NCI-H748 treated with DMSO at 0.1 percent for 48 hours (cell line): ENCODE measurements around the gene TAMALIN.

Experiments used
- DNase-seq: peaks from one replicate; lab custom pipeline; 2025; lab: John Stamatoyannopoulos, UW

TAMALIN gene

DNA sequence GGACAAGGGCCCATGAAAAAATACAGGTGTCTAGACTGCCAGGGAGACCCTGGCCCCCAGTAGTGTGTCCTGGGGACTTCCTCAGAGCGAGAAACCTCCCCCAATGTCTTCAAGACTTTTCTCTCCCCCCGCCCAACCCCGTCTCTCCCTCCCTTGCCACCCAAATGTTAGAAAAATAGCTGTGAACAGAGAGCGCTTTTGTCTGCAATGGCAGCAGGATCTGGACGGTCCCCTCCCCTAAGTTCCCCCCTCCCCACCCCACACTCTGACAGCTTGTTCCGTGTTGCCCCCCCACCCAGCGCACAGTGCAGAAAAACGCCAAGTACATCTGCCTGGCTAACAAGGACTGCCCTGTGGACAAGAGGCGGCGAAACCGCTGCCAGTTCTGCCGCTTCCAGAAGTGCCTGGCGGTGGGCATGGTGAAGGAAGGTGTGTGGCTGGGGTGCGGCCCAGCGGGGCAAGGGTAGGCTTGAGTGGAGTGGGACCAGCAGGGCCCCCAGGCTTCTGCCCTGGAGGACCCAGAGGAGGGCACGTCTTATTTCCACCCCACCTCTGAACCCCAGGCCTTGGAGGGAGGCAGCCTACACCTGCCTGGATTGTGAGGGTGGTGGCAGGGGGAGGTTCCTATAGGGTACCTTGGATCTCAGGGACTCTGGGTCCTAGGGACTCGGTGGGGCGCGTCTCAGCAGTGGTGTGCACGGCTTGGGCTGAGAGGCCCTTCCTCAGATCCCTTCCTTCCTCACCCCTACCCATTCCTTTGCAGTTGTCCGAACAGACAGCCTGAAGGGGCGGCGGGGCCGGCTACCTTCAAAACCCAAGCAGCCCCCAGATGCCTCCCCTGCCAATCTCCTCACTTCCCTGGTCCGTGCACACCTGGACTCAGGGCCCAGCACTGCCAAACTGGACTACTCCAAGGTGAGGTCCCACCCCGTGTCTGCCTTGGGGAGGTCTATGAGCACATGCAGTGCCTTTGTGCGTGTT is 49.3 kb downstream of the TAMALIN start:
- DNase-seq, result no peak

DNA sequence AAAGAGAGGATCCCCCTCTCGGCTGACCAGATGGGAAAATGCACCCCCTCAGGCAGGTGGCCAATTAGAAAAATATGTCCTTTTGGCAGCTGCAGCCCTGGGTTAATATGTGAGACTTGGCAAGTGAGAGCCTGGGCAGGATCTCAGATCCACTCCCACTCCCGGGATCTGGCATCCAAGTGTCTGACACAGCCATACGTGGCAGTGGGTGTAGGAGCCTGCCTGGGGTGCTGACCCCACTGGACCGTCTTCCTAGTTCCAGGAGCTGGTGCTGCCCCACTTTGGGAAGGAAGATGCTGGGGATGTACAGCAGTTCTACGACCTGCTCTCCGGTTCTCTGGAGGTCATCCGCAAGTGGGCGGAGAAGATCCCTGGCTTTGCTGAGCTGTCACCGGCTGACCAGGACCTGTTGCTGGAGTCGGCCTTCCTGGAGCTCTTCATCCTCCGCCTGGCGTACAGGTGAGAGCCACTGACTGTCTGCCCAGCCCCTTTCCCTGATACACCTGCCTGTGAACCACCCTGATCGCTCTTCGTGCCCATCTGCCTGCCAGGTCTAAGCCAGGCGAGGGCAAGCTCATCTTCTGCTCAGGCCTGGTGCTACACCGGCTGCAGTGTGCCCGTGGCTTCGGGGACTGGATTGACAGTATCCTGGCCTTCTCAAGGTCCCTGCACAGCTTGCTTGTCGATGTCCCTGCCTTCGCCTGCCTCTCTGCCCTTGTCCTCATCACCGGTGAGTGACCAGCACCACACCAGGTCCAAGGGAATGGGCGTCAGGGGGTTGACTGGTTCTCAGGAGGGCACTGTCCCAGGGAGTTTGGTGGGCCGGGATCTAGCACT is 50.3 kb downstream of the TAMALIN start:
- no peak for DNase-seq

DNA sequence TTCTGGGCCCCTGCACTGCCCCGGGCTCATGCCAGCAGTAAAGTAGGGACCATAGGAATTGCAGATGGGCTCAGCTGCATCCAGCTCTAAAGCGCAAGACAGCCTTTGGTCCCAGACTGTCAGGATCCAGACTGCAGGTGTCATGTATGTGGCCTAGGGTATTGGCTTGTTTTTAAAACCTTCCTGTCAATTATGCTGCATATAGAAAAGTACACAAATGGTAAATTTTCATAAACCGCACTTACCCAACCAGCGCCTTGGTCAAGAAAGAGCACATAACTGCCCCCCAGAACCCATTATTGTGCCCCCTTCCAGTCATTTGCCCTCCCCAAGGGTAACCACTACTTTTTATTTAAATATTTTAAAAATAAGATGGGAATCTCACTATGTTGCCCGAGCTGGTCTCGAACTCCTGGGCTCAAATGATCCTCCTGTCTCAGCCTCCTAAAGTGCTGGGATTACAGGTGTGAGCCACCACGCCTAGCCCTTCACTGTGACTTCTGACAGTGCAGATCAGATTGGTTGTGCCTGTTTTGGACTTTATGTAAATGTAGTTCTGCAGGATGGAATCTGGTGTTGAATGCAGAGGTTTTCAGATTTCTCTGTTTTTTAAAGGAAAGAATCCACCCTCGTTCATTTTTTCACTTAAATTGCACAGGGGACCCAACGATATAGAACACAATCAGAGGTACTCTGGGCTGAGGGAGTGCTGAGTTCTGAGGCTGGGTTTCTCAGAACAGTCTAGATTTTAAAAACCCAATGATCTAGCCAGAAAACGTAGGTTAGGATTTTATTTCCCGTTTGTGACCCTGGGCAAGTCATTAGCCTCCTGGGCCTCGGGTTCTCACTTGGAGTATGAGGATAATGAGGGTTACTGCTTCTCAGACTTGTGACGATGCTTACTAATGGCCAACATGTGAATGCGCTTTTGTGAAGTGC is 51.2 kb downstream of the TAMALIN start:
- DNase-seq, result no peak

DNA sequence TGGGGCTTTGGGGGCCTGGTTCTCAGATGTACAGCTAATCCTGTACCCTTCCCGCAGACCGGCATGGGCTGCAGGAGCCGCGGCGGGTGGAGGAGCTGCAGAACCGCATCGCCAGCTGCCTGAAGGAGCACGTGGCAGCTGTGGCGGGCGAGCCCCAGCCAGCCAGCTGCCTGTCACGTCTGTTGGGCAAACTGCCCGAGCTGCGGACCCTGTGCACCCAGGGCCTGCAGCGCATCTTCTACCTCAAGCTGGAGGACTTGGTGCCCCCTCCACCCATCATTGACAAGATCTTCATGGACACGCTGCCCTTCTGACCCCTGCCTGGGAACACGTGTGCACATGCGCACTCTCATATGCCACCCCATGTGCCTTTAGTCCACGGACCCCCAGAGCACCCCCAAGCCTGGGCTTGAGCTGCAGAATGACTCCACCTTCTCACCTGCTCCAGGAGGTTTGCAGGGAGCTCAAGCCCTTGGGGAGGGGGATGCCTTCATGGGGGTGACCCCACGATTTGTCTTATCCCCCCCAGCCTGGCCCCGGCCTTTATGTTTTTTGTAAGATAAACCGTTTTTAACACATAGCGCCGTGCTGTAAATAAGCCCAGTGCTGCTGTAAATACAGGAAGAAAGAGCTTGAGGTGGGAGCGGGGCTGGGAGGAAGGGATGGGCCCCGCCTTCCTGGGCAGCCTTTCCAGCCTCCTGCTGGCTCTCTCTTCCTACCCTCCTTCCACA is 52.0 kb downstream of the TAMALIN start:
- no peak for DNase-seq

DNA sequence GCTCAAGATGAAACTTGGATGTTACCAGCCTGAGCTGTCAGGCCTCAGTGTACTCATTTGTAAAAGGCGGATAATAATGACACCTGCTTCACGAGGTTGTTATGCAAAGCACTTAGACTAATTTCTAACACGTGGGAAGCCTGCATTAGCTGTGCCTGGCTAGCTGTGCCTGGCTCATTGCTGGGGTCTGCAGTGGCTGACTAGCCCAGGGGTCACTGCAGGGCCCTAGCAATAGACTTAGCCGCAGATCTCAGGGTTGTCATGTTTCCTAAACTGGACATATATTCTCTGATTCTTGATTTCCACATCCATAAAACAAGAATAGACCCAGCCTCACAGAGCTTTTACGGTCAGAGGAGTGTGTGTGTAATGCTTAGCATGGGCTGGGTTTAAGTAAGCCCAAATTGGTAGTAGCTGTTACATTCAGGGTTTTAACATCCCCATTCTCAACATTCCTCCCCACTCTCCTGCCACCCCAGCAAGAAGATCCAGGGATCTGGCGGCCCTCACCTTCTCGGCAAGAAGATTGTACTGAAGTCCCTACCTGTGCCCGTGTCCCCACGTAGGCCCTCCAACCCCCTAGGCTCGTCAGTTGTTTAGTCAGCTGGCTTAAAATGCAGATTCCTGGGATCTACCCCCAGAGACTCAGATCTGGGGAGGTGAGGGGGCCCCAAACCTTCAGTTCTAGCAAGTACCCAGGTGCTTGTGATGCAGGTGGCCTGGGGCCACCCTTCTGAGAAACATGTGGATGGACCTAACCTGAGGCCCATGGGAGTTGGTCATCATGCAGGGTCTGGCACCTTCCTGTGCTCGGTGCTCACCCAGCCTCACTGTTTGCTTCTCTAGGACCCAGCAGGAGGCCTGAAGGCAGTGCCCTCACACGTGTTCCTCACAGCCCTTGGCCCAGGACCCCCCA is 53.1 kb downstream of the TAMALIN start:
- no peak for DNase-seq

DNA sequence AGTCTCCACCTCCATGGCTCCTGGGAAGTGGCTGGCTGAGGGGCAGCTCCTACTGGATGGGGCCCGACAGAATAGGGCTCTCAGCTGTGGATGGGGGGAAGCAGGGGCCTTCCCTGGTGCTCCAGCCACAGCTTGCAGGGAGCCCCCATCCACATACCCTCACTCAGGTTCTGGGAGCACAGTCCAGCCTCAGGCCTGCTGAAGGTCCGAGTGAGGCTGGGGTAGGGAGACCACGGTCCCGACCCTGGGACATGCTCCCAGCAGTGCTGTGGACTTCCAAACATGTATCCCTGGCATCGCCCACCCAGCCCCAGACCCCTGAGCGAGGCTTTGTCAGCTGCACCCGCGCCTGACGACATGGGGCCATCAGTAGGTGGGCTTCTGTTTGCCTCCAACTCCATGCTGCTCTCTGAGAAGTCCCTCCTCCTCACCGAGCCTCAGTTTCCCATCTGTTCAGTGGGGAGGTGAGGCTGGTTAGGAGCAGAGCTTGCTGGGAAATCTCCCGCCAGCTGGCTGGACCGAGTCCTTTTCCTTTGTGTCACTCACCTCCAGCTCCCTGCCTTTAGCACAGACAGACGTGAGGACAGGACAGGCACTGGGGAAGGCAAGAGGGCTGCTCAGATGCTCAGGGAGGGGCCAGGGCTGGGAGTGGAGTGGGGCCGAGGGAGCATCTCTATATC is 53.9 kb downstream of the TAMALIN start:
- no peak for DNase-seq

DNA sequence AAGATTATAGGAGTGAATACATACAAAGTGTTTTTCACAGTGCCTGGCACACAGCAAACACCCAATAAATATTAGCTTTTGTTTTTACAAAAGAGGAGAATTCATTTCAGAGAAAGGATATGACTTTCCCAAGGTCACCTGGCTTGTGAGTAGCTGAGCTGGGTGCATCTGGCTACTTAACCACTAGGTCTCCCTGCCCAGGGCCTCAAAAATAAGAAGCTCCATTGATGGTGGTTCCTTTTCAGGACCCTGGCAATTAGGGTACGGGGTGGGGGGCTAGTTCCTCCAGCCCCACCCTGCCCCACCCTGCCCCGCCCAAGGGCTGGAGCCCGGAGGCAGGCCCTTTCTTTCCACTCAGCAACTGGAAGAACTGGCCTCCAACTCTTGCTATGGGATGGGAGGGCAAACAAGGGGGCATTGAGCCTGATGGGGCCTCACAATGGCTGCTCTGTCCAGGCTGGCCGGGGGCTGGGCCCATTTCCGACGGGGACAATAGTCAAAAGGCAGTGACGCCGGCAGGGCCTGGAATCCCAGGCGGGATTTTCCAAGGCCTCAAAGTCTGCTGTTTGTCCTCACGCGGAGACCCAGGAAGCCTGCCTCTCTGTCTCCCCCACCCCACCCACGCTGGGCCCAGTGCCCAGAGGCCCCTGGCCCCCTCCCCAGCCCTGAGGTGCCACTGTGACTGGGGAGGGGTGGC is 54.9 kb downstream of the TAMALIN start:
- DNase-seq, result no peak

DNA sequence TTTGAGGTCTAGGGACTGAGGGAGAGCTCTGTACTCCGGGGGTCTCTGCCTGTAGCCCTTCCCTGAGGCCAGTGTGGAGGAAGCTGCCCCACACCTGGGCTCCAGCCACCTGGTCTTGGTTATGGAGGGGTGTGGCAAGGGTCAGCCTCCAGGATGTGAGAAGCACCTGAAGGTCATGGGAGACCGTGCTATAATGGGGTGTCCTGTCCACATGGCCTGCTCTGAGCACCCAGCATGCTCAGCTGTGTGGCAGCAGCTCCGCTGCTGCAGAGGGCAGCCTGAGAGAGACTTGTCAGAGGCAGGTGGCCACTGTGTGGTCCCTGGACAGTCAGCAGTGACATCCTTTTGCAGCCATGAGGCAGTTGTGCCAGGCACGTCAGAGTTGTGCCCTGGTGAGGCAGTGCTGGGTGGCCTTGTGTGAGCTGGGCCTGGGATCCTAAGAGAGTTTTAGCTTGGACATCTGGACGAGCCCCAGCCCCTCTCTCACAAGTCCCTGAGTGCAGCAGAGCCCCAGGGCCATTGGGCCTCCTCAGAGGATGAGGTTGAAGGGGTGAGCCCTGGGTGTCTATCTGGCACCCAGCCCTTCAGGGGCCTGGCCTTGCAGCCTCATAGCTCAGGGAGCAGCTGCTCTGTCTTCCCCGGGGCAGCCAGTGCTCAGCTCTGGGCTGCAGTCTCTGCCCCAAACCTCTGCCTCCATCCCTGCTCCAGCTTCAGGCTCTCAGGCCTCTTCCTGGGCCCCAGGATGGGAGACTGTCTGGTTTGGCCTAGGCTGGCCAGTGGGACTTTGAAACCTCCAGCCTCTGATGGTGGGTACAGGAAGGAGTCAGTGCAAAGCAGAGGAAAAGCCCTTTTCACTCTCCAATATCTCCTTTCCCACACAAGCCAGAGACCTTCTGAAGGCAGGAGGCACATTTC is 55.7 kb downstream of the TAMALIN start:
- DNase-seq, result no peak

DNA sequence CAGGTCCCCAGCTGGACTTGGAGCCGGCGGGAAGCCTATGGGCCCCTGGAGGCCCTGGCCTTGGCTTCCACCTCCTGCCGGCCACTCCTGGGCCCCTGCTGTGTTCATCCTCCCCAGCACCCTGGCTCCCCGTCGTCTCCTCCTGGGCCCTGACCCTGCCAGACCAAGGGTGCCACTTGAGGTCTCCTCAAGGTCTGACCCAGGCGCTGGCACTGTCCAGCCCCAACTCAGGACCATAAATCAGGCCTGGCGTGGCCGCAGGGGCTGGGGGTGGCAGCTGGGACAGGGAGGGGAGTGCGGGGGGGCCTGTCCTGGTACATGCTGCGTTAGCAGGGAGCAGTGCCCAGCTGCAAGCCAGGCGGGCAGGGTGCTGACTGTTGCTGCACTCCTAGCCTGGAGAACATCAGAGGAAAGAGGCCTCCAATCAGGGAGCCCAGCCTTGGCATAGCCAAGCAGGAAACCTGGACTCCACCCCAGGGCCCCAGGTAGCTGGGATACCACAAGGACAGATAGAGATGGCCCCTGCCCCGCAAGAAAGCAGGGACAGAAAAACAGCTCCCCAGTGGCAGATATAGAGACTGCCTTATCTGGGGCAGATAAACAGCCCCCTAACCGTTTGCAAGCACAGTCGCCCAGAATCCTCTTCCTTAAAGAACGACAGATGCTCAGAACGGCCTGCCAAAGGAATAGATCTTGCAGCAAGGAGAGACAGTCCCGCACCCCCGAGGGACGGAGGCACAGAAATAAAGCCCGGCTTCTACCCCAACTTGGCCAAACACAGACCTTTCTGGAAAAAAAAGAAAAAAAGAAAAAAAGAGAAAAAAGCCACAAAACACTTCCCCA is 56.6 kb downstream of the TAMALIN start:
- DNase-seq, result no peak

DNA sequence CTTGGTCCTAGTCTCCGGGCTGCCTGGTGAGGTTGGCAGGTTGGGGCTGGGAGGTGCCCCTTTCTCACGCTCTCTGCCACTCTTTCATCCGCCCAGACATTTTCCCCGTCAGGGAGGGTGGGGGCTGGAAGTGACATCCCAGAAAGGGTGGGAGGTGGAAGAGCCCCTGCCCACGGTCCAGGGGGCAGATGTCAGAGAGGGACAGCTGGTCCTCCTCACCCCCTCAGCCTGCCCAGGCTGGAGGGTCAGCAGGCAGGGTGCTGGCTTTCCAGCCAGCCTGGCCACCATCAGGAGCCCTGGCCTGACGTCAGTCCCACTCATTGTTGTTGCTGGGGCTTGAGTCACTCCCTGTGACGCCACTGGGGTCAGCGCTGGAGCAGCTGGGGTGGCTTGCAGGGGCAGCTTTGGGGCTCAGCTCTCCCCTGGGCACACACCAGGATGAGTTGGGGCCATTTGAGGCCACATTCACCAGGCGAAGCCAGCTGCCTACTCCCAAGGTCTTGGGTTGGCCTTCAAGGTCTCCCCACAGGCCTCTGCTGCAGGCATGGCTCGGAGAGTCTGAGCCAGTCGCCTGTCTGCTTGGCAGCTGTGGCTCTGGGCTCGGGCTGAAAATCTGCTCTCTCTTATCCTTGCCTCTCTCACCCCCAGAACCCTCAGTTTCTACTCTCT is 57.4 kb downstream of the TAMALIN start:
- no peak for DNase-seq
